ENCODE measurements around the gene TPSD1.
"Not testable (repeated sequence)": the region's sequence is repeated elsewhere in the genome, so short reads cannot be mapped to it uniquely, and the experiment has no call there.

Gene TPSD1

DNA sequence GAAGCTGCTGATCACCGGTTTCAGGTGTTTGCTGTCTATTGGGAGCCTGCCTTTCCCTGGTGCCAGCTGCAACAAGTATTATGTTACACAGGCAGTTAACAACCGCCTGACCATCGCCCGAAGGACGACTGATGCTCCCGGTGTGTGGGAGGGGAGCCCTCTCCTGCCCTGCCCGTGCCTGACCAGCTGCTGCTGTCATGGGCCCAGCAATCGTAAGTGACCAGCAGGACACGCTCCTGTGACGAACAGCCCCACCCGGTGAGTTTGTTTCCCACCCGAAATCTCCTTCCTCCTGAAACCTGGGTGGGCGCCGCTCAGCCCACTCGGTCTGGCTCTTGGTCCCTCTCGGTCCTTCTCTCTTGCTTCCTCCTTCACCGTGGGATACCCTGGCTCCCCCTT is 35.7 kb downstream of the TPSD1 start:
- no peak overlapping the region for H3K4me3 ChIP-seq (ENCODE audit: low read depth, low read length)
- TF ChIP-seq, protein P1, sequence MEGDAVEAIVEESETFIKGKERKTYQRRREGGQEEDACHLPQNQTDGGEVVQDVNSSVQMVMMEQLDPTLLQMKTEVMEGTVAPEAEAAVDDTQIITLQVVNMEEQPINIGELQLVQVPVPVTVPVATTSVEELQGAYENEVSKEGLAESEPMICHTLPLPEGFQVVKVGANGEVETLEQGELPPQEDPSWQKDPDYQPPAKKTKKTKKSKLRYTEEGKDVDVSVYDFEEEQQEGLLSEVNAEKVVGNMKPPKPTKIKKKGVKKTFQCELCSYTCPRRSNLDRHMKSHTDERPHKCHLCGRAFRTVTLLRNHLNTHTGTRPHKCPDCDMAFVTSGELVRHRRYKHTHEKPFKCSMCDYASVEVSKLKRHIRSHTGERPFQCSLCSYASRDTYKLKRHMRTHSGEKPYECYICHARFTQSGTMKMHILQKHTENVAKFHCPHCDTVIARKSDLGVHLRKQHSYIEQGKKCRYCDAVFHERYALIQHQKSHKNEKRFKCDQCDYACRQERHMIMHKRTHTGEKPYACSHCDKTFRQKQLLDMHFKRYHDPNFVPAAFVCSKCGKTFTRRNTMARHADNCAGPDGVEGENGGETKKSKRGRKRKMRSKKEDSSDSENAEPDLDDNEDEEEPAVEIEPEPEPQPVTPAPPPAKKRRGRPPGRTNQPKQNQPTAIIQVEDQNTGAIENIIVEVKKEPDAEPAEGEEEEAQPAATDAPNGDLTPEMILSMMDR (IDR thresholded peaks at IDR 0.05; ENCODE audit: borderline replicate concordance, insufficient read depth, low read depth, low read length) = no peak

DNA sequence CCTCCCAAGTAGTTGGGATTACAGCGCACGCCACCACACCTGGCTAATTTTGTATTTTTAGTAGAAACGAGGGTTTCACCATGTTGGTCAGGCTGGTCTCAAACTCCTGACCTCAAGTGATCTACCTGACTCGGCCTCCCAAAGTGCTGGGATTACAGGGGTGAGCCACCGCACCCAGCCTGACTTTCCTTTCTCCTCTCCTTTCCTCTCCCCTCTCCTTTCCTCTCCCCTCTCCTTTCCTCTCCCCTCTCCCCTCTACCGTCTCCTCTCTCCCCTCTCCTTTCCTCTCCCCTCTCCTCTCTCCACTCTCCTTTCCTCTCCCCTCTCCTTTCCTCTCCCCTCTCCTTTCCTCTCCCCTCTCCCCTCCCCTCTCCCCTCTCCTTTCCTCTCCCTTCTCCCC is 36.3 kb downstream of the TPSD1 start:
- not testable (repeated sequence) for H3K4me3 ChIP-seq (ENCODE audit: low read depth, low read length)

DNA sequence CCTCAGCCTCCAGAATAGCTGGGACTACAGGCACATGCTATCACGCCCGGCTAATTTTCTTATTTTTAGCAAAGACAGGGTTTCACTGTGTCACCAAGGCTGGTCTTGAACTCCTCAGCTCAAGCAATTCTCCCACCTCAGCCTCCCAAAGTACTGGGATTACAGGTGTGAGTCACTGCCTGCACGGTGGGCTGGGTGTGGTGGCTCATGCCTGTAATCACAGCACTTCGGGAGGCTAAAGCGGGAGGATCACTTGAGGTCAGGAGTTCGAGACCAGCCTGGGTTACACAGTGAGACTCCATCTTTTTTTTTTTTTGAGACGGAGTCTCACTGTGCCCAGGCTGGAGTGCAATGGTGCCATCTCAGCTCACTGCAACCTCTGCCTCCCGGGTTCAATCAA is 36.9 kb downstream of the TPSD1 start:
- not testable (repeated sequence) for H3K4me3 ChIP-seq (ENCODE audit: low read depth, low read length)

DNA sequence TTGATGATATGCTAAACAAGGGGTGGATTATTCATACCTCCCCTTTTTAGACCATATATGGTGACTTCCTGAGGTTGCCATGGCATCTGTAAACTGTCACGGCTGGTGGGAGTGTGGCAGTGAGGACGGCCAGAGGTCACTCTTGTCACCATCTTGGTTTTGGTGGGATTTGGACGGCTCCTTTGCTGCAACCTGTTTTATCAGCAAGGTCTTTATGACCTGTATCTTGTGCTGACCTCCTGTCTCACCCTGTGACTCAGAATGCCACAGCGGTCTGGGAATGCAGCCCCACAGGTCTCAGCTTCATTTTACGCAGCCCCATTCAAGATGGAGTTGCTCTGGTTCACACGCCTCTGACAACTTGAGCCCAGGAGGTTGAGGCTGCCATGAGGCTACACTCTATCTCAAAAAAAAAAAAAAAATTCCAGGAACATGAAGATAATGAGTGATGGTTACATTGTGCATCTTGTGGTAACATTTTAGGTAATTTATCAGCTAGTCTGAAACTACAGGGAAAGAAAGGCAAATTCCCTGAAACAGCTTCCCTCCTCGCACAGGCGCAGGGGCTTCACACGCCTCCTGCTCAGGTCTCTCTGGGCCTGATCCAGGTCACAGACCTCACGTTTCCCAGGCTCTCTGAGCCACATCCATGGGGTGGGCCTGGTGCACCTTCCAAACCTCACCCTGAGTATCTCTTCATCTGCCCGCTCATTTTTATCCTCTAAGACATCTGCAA is 38.2 kb downstream of the TPSD1 start:
- TF ChIP-seq, protein P1 (IDR thresholded peaks at IDR 0.05; ENCODE audit: borderline replicate concordance, insufficient read depth, low read depth, low read length) = no peak
- H3K4me3 ChIP-seq (ENCODE audit: low read depth, low read length) = no peak overlapping the region

DNA sequence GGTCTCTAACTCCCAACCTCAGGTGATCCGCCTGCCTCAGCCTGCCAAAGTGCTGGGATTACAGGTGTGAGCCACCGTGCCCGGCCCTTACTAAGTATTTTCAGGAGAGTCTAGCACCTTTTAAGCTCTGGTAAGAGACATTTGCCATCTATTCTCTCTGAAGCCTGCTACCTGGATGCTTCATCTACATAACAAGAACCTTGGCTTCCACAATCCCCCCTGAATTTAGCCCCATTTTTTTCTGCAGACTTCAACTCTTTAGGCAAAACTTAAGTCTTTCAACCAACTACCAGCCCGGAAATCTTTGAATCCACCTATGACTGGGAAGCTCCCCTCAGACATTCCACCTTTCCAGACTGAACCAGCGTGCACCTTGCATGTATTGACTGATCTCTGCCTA is 39.6 kb downstream of the TPSD1 start:
- TF ChIP-seq, protein P1 (IDR thresholded peaks at IDR 0.05; ENCODE audit: borderline replicate concordance, insufficient read depth, low read depth, low read length) = no peak
- no peak overlapping the region for H3K4me3 ChIP-seq (ENCODE audit: low read depth, low read length)

DNA sequence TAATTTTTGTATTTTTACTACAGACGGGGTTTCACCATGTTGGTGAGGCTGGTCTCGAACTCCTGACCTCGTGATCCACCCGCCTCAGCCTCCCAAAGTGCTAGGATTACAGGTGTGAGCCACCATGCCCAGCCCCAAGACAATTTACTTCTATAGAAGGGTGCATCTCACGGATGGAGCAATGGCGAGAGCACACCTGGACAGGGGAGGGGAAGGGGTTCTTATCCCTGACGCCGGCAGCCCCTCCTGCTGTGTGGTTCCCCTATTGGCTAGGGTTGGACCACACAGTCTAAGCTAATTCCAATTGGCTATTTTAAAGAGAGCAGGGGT is 40.8 kb downstream of the TPSD1 start:
- not testable (repeated sequence) for H3K4me3 ChIP-seq (ENCODE audit: low read depth, low read length)

DNA sequence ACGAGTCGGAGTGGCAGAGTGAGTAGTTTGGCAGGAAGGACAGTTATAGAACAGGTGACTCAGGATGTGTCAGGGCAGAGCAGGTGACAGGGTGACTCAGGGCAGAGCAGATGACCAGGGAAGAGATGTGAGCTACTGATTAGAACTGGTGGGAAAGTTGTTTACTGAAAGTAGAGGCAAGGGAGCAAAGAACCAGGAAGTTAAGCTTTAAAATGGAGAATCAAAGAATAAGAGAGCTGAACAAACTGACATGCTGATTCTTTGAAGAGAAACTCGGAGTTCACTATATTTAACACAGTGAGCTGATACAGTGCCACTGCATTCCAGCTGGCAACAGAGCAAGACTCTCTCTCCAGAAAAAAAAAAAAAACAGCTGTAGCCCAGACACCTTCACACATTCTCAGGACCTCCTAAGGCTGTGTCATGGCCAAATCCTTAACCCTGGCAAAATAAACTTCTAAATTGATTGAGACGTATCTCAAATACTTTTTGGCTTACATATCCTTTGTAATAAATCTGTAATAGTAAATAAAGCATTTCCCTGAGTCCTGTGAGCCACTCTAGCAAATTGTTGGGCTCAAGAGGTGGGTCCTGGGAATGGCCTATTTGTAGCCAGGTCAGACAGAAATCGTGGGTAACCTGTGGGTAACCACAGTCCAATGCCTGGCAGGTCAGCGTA is 41.3 kb downstream of the TPSD1 start:
- no peak overlapping the region for H3K4me3 ChIP-seq (ENCODE audit: low read depth, low read length)
- TF ChIP-seq, protein P1 (IDR thresholded peaks at IDR 0.05; ENCODE audit: borderline replicate concordance, insufficient read depth, low read depth, low read length) = no peak

DNA sequence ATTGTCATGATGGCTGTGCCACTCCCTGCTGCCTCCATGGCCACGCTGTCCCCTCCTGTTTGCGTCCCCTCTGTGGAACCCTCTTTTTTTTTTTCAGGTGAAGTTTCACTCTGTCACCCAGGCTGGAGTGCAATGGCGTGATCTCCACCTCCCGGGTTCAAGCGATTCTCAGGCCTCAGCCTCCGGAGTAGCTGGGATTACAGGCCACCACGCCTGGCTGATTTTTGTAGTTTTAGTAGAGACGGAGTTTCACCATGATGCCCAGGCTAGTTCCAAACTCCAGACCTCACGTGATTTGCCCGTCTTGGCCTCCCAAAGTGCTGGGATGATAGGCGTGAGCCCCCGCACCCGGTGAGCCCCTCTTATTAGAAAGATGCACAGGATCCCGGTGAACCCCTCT is 42.5 kb downstream of the TPSD1 start:
- TF ChIP-seq, protein P1 (IDR thresholded peaks at IDR 0.05; ENCODE audit: borderline replicate concordance, insufficient read depth, low read depth, low read length) = no peak
- no peak overlapping the region for H3K4me3 ChIP-seq (ENCODE audit: low read depth, low read length)

All from GM12875 (cell line).